Uterus (tissue), 4 donors: ENCODE data around the gene GLIS1. TPM values are rescaled to one million over a fixed set of nuclear protein-coding genes. Genes with fewer than 3 reads are reported as not detected.
A peak's percentile ranks its signal among the peaks of the same experiment; 100 is the strongest.

Source experiments
- DNase-seq, 2 donors: peaks; one replicate each; pipeline ENCODE4 v3.0.0-alpha.2; 2019 to 2020
- H3K27ac ChIP-seq, 2 donors: fragments of 200-600 bp; sonication (generic); 1 replicate in 1 of 2; 2 replicates in 1 of 2; pipeline ENCODE4 v1.5.1; 2016 to 2018
- H3K27me3 ChIP-seq, 2 donors: fragments of 200-600 bp; sonication (generic); one replicate each; pipeline ENCODE4 v1.5.1; 2018 to 2019; ENCODE audit warnings: control low read depth in 1 of 2
- H3K36me3 ChIP-seq, 2 donors: fragments of 200-600 bp; sonication (generic); one replicate each; pipeline ENCODE4 v1.5.1; 2019; ENCODE audit warnings: control low read depth in 1 of 2
- H3K4me1 ChIP-seq, 2 donors: fragments of 200-600 bp; sonication (generic); one replicate each; pipeline ENCODE4 v1.5.1; 2018 to 2019; ENCODE audit warnings: control low read depth in 1 of 2
- H3K4me3 ChIP-seq, 2 donors: fragments of 200-600 bp; sonication (generic); 1 replicate in 1 of 2; 2 replicates in 1 of 2; pipeline ENCODE4 v1.5.1; 2018 to 2019; ENCODE audit warnings: mild to moderate bottlenecking in 1 of 2
- H3K9me3 ChIP-seq, 2 donors: fragments of 200-600 bp; sonication (generic); one replicate each; pipeline ENCODE4 v1.5.1; 2019; ENCODE audit warnings: control low read depth in 1 of 2
- POLR2A ChIP-seq, 2 donors: fragments of 450-650 bp; IDR thresholded peaks; one replicate each; pipeline ENCODE4 v1.6.1; 2016; ENCODE audit warnings: antibody characterized with exemption in 2 of 2, mild to moderate bottlenecking in 1 of 2, moderate library complexity in 1 of 2
- intact Hi-C: fragments of 100-400 bp; cut with DNase I; formaldehyde crosslinking; loops from one replicate; pipeline ENCODE4 v1.15.1; 2023; ENCODE audit warnings: low total_unique reads
- total RNA-seq, 4 donors: library from RNA; depleted of rRNA in 3 of 4; stranded (reverse); fragments of >200 nt in 3 of 4; gene quantifications; one replicate each; pipeline versions ENCODE4 v1.1.0 to v1.2.4, GENCODE V29; 2014 to 2023
- TF ChIP-seq, protein P1 (sequence below), 4 experiments: fragments of 200-600 bp in 2 of 4; fragments of 450-650 bp in 2 of 4; sonication (generic) in 2 of 4; IDR thresholded peaks; one replicate each; pipeline ENCODE4 v1.5.1; 2016 to 2019; ENCODE audit warnings: antibody characterized with exemption in 4 of 4, mild to moderate bottlenecking in 2 of 4, moderate library complexity in 1 of 4
- donor health status: DM: yes; HTN: yes; CAD: no.

GLIS1 gene
- total RNA-seq, 4 donors from 2014 or later = 0.21 to 1.0 TPM; not detected in 2

- TF ChIP-seq POLR2A (IDR thresholded peaks at IDR 0.05) = no peak
- TF ChIP-seq, protein P1, sequence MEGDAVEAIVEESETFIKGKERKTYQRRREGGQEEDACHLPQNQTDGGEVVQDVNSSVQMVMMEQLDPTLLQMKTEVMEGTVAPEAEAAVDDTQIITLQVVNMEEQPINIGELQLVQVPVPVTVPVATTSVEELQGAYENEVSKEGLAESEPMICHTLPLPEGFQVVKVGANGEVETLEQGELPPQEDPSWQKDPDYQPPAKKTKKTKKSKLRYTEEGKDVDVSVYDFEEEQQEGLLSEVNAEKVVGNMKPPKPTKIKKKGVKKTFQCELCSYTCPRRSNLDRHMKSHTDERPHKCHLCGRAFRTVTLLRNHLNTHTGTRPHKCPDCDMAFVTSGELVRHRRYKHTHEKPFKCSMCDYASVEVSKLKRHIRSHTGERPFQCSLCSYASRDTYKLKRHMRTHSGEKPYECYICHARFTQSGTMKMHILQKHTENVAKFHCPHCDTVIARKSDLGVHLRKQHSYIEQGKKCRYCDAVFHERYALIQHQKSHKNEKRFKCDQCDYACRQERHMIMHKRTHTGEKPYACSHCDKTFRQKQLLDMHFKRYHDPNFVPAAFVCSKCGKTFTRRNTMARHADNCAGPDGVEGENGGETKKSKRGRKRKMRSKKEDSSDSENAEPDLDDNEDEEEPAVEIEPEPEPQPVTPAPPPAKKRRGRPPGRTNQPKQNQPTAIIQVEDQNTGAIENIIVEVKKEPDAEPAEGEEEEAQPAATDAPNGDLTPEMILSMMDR (IDR thresholded peaks at IDR 0.05) = no peak
- Histone ChIP-seq H3K27me3 (no peaks in the 10 kb centered on the region), H3K9me3 (no peaks in the 10 kb centered on the region), H3K4me3 (no peak overlapping the region), H3K4me1 (no peaks in the 10 kb centered on the region), H3K27ac (no peak overlapping the region), H3K36me3 (no peaks in the 10 kb centered on the region)
- intact Hi-C loops = no loop called here
- DNase-seq = peak in 1 of 2 donors; percentile 0
Measured at GRCh38 chr1:53575955-53576320, 163.0 kb downstream of the GLIS1 start.

- DNase-seq = peak in 1 of 2 donors; percentile 11
Measured at GRCh38 chr1:53575141-53575954, 163.6 kb downstream of the GLIS1 start.

DNA sequence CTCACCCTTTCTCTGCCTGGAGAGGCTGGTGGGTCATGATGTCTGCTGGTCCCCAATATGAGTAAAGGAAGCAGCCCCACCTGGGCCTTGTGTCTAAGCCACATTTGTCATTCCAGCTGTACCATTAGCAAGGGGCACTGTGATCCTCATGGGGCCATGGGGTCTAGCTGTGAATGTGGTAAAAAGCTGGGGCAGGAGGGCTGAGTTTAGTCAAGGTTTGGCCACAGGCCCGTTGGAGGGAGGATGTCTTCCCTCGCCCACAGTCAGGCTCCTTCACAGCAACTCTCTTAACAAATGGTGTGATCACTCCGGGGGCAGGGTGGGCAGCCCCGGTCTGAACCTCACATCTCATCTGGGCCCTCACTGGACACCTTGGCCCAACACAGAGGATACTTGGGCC lies 164.3 kb downstream of the GLIS1 start:
- DNase-seq = peak in 1 of 2 donors; percentile 5
- H3K27me3 ChIP-seq = peaks cover 0 to 4% of the 10 kb centered on the region in 2 donors
- H3K4me3 ChIP-seq = no peak overlapping the region
- TF ChIP-seq, protein P1 (IDR thresholded peaks at IDR 0.05) = no peak
- TF ChIP-seq POLR2A (IDR thresholded peaks at IDR 0.05) = no peak
- no peak overlapping the region for H3K27ac ChIP-seq
- intact Hi-C loops = no loop called here
- no peaks in the 10 kb centered on the region for H3K4me1 ChIP-seq
- H3K9me3 ChIP-seq = no peaks in the 10 kb centered on the region
- H3K36me3 ChIP-seq = no peaks in the 10 kb centered on the region

More at GRCh38 chr1:53575141-53575954, 163.6 kb downstream of the GLIS1 start:
- Histone ChIP-seq H3K4me1 (no peaks in the 10 kb centered on the region), H3K27me3 (no peaks in the 10 kb centered on the region), H3K9me3 (no peaks in the 10 kb centered on the region), H3K4me3 (no peak overlapping the region), H3K36me3 (no peaks in the 10 kb centered on the region), H3K27ac (no peak overlapping the region)
- intact Hi-C loops = no loop called here
- no peak for TF ChIP-seq POLR2A (IDR thresholded peaks at IDR 0.05)
- TF ChIP-seq, protein P1 (IDR thresholded peaks at IDR 0.05) = no peak

GRCh38 chr1:53573931-53574330 lies 165.0 kb downstream of the GLIS1 start:
- no peak for TF ChIP-seq POLR2A (IDR thresholded peaks at IDR 0.05)
- TF ChIP-seq, protein P1 (IDR thresholded peaks at IDR 0.05) = no peak
- Histone ChIP-seq H3K27ac (no peak overlapping the region), H3K4me3 (no peak overlapping the region), H3K27me3 (peaks cover 0 to 5% of the 10 kb centered on the region in 2 donors), H3K9me3 (no peaks in the 10 kb centered on the region), H3K4me1 (no peaks in the 10 kb centered on the region), H3K36me3 (no peaks in the 10 kb centered on the region)
- peak in 1 of 2 donors; percentile 3 for DNase-seq
- intact Hi-C loops = no loop called here

DNA sequence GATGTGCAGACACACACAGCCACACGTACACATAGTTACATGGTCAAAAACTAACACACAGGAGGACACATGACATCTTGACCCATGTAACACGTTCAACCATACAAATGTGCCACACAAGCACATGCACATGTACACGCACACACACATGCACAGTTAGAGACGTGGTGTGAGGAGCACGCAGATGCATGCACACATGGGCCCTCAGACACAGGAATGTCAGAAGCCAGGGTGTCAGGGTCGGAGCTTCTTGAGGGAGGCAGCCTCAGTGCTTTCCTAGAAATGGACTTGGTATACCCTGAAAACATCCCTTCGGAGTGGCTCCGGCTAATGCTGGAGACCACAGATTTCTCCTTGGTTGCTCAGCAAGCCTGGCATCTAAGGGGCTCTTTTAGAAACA lies 165.4 kb downstream of the GLIS1 start:
- no peak for TF ChIP-seq POLR2A (IDR thresholded peaks at IDR 0.05)
- TF ChIP-seq, protein P1 (IDR thresholded peaks at IDR 0.05) = no peak
- intact Hi-C loops = no loop called here
- peak in 1 of 2 donors; percentile 3 for DNase-seq
- Histone ChIP-seq H3K36me3 (no peaks in the 10 kb centered on the region), H3K27me3 (peaks cover 0 to 5% of the 10 kb centered on the region in 2 donors), H3K27ac (no peak overlapping the region), H3K9me3 (no peaks in the 10 kb centered on the region), H3K4me3 (no peak overlapping the region), H3K4me1 (no peaks in the 10 kb centered on the region)
